IMR-90 (cell line): ENCODE measurements around the gene WDR70. TPM values are rescaled to one million over a fixed set of nuclear protein-coding genes. Genes with fewer than 3 reads are reported as not detected.
"Not testable (repeated sequence)": the region's sequence is repeated elsewhere in the genome, so short reads cannot be mapped to it uniquely, and the experiment has no call there.

ENCODE experiments used
- ATAC-seq: fragments of 200-7000 bp; cut with Tn5 transposase; 2 replicates; pipeline ENCODE4 v1.9.1; 2020; ENCODE audit warnings: low read depth, mild to moderate bottlenecking, moderate library complexity
- BruUV-seq: library from RNA; stranded (reverse); fragments of 400-500 nt; replicated peaks from 2 replicates; lab custom pipeline; 2021; lab: Mats Ljungman, UMichigan
- CTCF ChIA-PET: fragments of 300-600 bp; formaldehyde crosslinking; extraction: SDS; loops from one replicate; lab custom pipeline; 2021; ENCODE audit warnings: antibody characterized with exemption; lab: Yijun Ruan, JAX
- POLR2A ChIA-PET: fragments of 300-600 bp; sonication (Branson Sonifier 250); formaldehyde crosslinking; loops from one replicate; lab custom pipeline; 2022; ENCODE audit warnings: antibody characterized with exemption; ENCODE audit not compliant: unreplicated experiment; lab: Charles Lee
- DNase-seq: peaks from one replicate; pipeline ENCODE4 v3.0.0; 2013
- H2AFZ ChIP-seq: replicated peaks from 2 replicates; pipeline ENCODE3; 2013; ENCODE audit warnings: low read length, mild to moderate bottlenecking; ENCODE audit not compliant: poor library complexity
- H2AK5ac ChIP-seq: 2 replicates; pipeline ENCODE4 v1.6.1; 2013; ENCODE audit warnings: low read depth, low read length, inconsistent platforms
- H2AK9ac ChIP-seq: replicated peaks from 2 replicates; pipeline ENCODE3; 2013; ENCODE audit warnings: mild to moderate bottlenecking, low read depth, low read length, moderate library complexity; ENCODE audit not compliant: poor library complexity
- H2BK120ac ChIP-seq: 2 replicates; pipeline ENCODE4 v1.6.1; 2013; ENCODE audit warnings: low read depth, low read length, inconsistent platforms
- H2BK15ac ChIP-seq: 3 replicates; pipeline ENCODE4 v1.6.1; 2013; ENCODE audit warnings: low read depth, low read length, inconsistent platforms
- H2BK20ac ChIP-seq: 2 replicates; pipeline ENCODE4 v1.6.1; 2013; ENCODE audit warnings: low read depth, mild to moderate bottlenecking, inconsistent platforms, low read length, moderate library complexity
- H2BK5ac ChIP-seq: 2 replicates; pipeline ENCODE4 v1.6.1; 2013; ENCODE audit warnings: mild to moderate bottlenecking, low read depth, low read length, inconsistent platforms; ENCODE audit not compliant: poor library complexity, severe bottlenecking
- H3K14ac ChIP-seq: replicated peaks from 2 replicates; pipeline ENCODE4 v1.6.1; 2013; ENCODE audit warnings: low read depth, low read length, inconsistent platforms
- H3K18ac ChIP-seq: 2 replicates; pipeline ENCODE4 v1.6.1; 2013; ENCODE audit warnings: low read depth, low read length, control low read depth
- H3K23ac ChIP-seq: 2 replicates; pipeline ENCODE4 v1.6.1; 2013; ENCODE audit warnings: low read depth, low read length, inconsistent platforms
- H3K27ac ChIP-seq: 2 replicates; pipeline ENCODE4 v1.5.1; 2013; ENCODE audit warnings: mild to moderate bottlenecking, control low read depth, low read length; ENCODE audit not compliant: insufficient read depth
- H3K27me3 ChIP-seq: 2 replicates; pipeline ENCODE4 v1.6.1; 2013; ENCODE audit warnings: low read length; ENCODE audit not compliant: control insufficient read depth, insufficient read depth
- H3K36me3 ChIP-seq: 2 replicates; pipeline ENCODE4 v1.6.1; 2013; ENCODE audit warnings: low read length, mixed read lengths; ENCODE audit not compliant: control insufficient read depth, insufficient read depth
- H3K4ac ChIP-seq: 2 replicates; pipeline ENCODE4 v1.6.1; 2013; ENCODE audit warnings: low read depth, low read length, inconsistent platforms
- H3K4me1 ChIP-seq: 2 replicates; pipeline ENCODE4 v1.6.1; 2013; ENCODE audit warnings: low read length, mixed read lengths; ENCODE audit not compliant: control insufficient read depth, insufficient read depth
- H3K4me2 ChIP-seq: 2 replicates; pipeline ENCODE4 v1.6.1; 2013; ENCODE audit warnings: low read depth, mild to moderate bottlenecking, control low read depth, low read length, moderate library complexity
- H3K4me3 ChIP-seq: 2 replicates; pipeline ENCODE4 v1.5.1; 2013; ENCODE audit warnings: low read depth, mild to moderate bottlenecking, control low read depth, low read length, moderate library complexity; ENCODE audit not compliant: insufficient read depth
- H3K56ac ChIP-seq: 2 replicates; pipeline ENCODE4 v1.6.1; 2013; ENCODE audit warnings: low read length, inconsistent platforms; ENCODE audit not compliant: insufficient read depth; ENCODE audit errors: extremely low read depth
- H3K79me1 ChIP-seq, 2 experiments: 2 replicates each; pipeline ENCODE4 v1.6.1; 2013; ENCODE audit warnings: low read length in 2 of 2, inconsistent platforms in 1 of 2, low read depth in 1 of 2
- H3K9ac ChIP-seq: 2 replicates; pipeline ENCODE4 v1.6.1; 2013; ENCODE audit warnings: low read depth, low read length, control low read depth
- H3K9me1 ChIP-seq: 2 replicates; pipeline ENCODE4 v1.6.1; 2013; ENCODE audit warnings: low read length, inconsistent platforms; ENCODE audit not compliant: insufficient read depth
- H3K9me3 ChIP-seq: 2 replicates; pipeline ENCODE4 v1.6.1; 2013; ENCODE audit warnings: low read length; ENCODE audit not compliant: control insufficient read depth, insufficient read depth
- H4K20me1 ChIP-seq: 2 replicates; pipeline ENCODE4 v1.6.1; 2013; ENCODE audit warnings: low read length, inconsistent platforms; ENCODE audit not compliant: insufficient read depth
- H4K5ac ChIP-seq: 2 replicates; pipeline ENCODE4 v1.6.1; 2013; ENCODE audit warnings: mild to moderate bottlenecking, low read depth, low read length, control low read depth
- H4K8ac ChIP-seq, 2 experiments: 2 replicates each; pipeline ENCODE4 v1.6.1; 2013; ENCODE audit warnings: low read depth in 2 of 2, low read length in 2 of 2, control low read depth in 1 of 2, inconsistent platforms in 1 of 2
- H4K91ac ChIP-seq: 2 replicates; pipeline ENCODE4 v1.6.1; 2013; ENCODE audit warnings: low read depth, low read length, inconsistent platforms; ENCODE audit not compliant: insufficient read depth
- WGBS, 2 experiments: methylation state at CpG; one replicate each; pipeline versions ENCODE4 v1.1.5 to v1.1.7; 2013; ENCODE audit warnings: missing lambda C conversion rate in 2 of 2; ENCODE audit not compliant: insufficient read length in 1 of 2; ENCODE audit errors: extremely low coverage in 2 of 2; 5-methylcytosine and 5-hydroxymethylcytosine counted together
- dilution Hi-C: fragments of 300-500 bp; cut with HindIII; formaldehyde crosslinking; loops from one replicate; pipeline ENCODE4 v1.14.3; 2018; ENCODE audit warnings: low sequenced_read_pairs; ENCODE audit not compliant: unreplicated experiment
- in situ Hi-C: fragments of 300-500 bp; cut with MboI; formaldehyde crosslinking; loops from 3 replicates; pipeline ENCODE4 v1.14.3; 2019; ENCODE audit warnings: low sequenced_read_pairs, inconsistent platforms, mixed read lengths
- intact Hi-C: fragments of 100-400 bp; cut with micrococcal nuclease; formaldehyde crosslinking; loops from 2 replicates; pipeline ENCODE4 v1.10.0; 2022
- polyA plus RNA-seq, 3 experiments: library from polyadenylated mRNA; depleted of rRNA; stranded (reverse); fragments of >200 nt; gene quantifications; 2 replicates each; pipeline ENCODE4 v1.2.3, GENCODE V29; 2012; ENCODE audit warnings: low replicate concordance in 1 of 3
- total RNA-seq: library from RNA; depleted of rRNA; stranded (reverse); fragments of >200 nt; gene quantifications from 2 replicates; pipeline ENCODE4 v1.2.3, GENCODE V29; 2012

Gene WDR70
- total and polyA plus RNA-seq, 2 of the 4 experiments (the other 2 are of a cell fraction), result 16.7 to 29.9 TPM

- H3K56ac ChIP-seq, H4K20me1 ChIP-seq, H3K27me3 ChIP-seq, in situ Hi-C loops, DNase-seq, H3K4ac ChIP-seq, H3K79me1 ChIP-seq, CTCF ChIA-PET, H3K9me1 ChIP-seq, H2BK120ac ChIP-seq, H2BK20ac ChIP-seq, H2AK9ac ChIP-seq, H3K4me2 ChIP-seq, H3K9ac ChIP-seq, H3K23ac ChIP-seq, H3K36me3 ChIP-seq, H2BK5ac ChIP-seq, POLR2A ChIA-PET, BruUV-seq, ATAC-seq, H2AFZ ChIP-seq, H2BK15ac ChIP-seq, dilution Hi-C loops, H3K4me3 ChIP-seq, H2AK5ac ChIP-seq, H3K27ac ChIP-seq, H3K14ac ChIP-seq, H3K4me1 ChIP-seq, intact Hi-C loops, H4K8ac ChIP-seq, H3K9me3 ChIP-seq, H4K91ac ChIP-seq, H3K18ac ChIP-seq, H4K5ac ChIP-seq: not testable (repeated sequence)
- 100% methylated on average over 2 of the region's 5 CpGs; no CpG with 5 or more reads in 1 of the 2 experiments for WGBS, 2 experiments
Observed at GRCh38 chr5:37518356-37518755, 139.2 kb downstream of the WDR70 start.
